ENCODE results near the gene NUDT22.

Gene NUDT22

GRCh38 chr11:64231546-64231945 lies 5.5 kb downstream of the NUDT22 start:
- Mint-ChIP-seq H3K4me3 (peak overlapping the region; percentile 62), H3K9me3 (no peaks in the 10 kb centered on the region)

GRCh38 chr11:64232182-64232966 lies 6.3 kb downstream of the NUDT22 start:
- Mint-ChIP-seq H3K27me3 (no peaks in the 10 kb centered on the region), H3K36me3 (no peaks in the 10 kb centered on the region), H3K9me3 (no peaks in the 10 kb centered on the region), H3K4me1 (peaks cover 54% of the 10 kb centered on the region), H3K4me3 (peak overlapping the region; percentile 76), H3K27ac (peak overlapping the region; percentile 68)

More at GRCh38 chr11:64231546-64231945, 5.5 kb downstream of the NUDT22 start:
- H3K27ac Mint-ChIP-seq, result peak overlapping the region; percentile 68
- no peaks in the 10 kb centered on the region for H3K36me3 Mint-ChIP-seq
- H3K4me1 Mint-ChIP-seq, result peaks cover 60% of the 10 kb centered on the region
- no peaks in the 10 kb centered on the region for H3K27me3 Mint-ChIP-seq

- no peaks in the 10 kb centered on the region for H3K27me3 Mint-ChIP-seq
- H3K4me1 Mint-ChIP-seq, result peaks cover 49% of the 10 kb centered on the region
- no peaks in the 10 kb centered on the region for H3K36me3 Mint-ChIP-seq
- peak overlapping the region; percentile 68 for H3K27ac Mint-ChIP-seq
- H3K4me3 Mint-ChIP-seq, result peak overlapping the region; percentile 76
- no peaks in the 10 kb centered on the region for H3K9me3 Mint-ChIP-seq
Measured at GRCh38 chr11:64232967-64233315, 6.9 kb downstream of the NUDT22 start.

GRCh38 chr11:64233913-64234586 lies 8.0 kb downstream of the NUDT22 start, which contains the start of gene VEGFB:
TSS of gene VEGFB (plus strand) at chr11:64234584. CDS start at chr11:64234834, 250 bp downstream.
- H3K9me3 Mint-ChIP-seq, result no peaks in the 10 kb centered on the region
- peaks cover 45% of the 10 kb centered on the region for H3K4me1 Mint-ChIP-seq
- H3K36me3 Mint-ChIP-seq, result no peaks in the 10 kb centered on the region
- peak within 1 kb of the TSS; percentile 91 for H3K27ac Mint-ChIP-seq
- H3K27me3 Mint-ChIP-seq, result no peaks in the 10 kb centered on the region
- H3K4me3 Mint-ChIP-seq, result peak within 1 kb of the TSS; percentile 79

GRCh38 chr11:64234647-64235379 lies 8.7 kb downstream of the NUDT22 start:
- no peaks in the 10 kb centered on the region for H3K9me3 Mint-ChIP-seq
- no peaks in the 10 kb centered on the region for H3K36me3 Mint-ChIP-seq
- no peaks in the 10 kb centered on the region for H3K27me3 Mint-ChIP-seq
- peak overlapping the region; percentile 76 for H3K27ac Mint-ChIP-seq
- H3K4me3 Mint-ChIP-seq, result peak overlapping the region; percentile 79
- peaks cover 40% of the 10 kb centered on the region for H3K4me1 Mint-ChIP-seq

- no peaks in the 10 kb centered on the region for H3K36me3 Mint-ChIP-seq
- H3K27ac Mint-ChIP-seq, result peak overlapping the region; percentile 91
- H3K27me3 Mint-ChIP-seq, result no peaks in the 10 kb centered on the region
- H3K4me3 Mint-ChIP-seq, result peak overlapping the region; percentile 79
- peaks cover 45% of the 10 kb centered on the region for H3K4me1 Mint-ChIP-seq
- no peaks in the 10 kb centered on the region for H3K9me3 Mint-ChIP-seq
Measured at GRCh38 chr11:64235437-64236161, 9.5 kb downstream of the NUDT22 start.

GRCh38 chr11:64237484-64237951 lies 11.4 kb downstream of the NUDT22 start:
- Mint-ChIP-seq H3K9me3 (no peaks in the 10 kb centered on the region), H3K4me1 (peaks cover 35% of the 10 kb centered on the region), H3K27me3 (no peaks in the 10 kb centered on the region), H3K27ac (no peak overlapping the region), H3K36me3 (no peaks in the 10 kb centered on the region), H3K4me3 (no peak overlapping the region)

GRCh38 chr11:64238076-64238475 lies 12.0 kb downstream of the NUDT22 start:
- Mint-ChIP-seq H3K27ac (no peak overlapping the region), H3K36me3 (no peaks in the 10 kb centered on the region), H3K4me3 (no peak overlapping the region)

GRCh38 chr11:64238999-64239398 lies 12.9 kb downstream of the NUDT22 start:
- H3K4me1 Mint-ChIP-seq, result peaks cover 37% of the 10 kb centered on the region
- no peaks in the 10 kb centered on the region for H3K36me3 Mint-ChIP-seq
- peak overlapping the region; percentile 59 for H3K27ac Mint-ChIP-seq
- H3K4me3 Mint-ChIP-seq, result no peak overlapping the region
- no peaks in the 10 kb centered on the region for H3K9me3 Mint-ChIP-seq
- H3K27me3 Mint-ChIP-seq, result no peaks in the 10 kb centered on the region

More at GRCh38 chr11:64238076-64238475, 12.0 kb downstream of the NUDT22 start:
- no peaks in the 10 kb centered on the region for H3K9me3 Mint-ChIP-seq
- H3K27me3 Mint-ChIP-seq, result no peaks in the 10 kb centered on the region
- H3K4me1 Mint-ChIP-seq, result peaks cover 35% of the 10 kb centered on the region

- H3K4me1 Mint-ChIP-seq, result peaks cover 37% of the 10 kb centered on the region
Measured at GRCh38 chr11:64239662-64240434, 13.8 kb downstream of the NUDT22 start.

GRCh38 chr11:64240435-64241240 lies 14.6 kb downstream of the NUDT22 start, which contains the start of gene FKBP2:
TSS of gene FKBP2 (plus strand) at chr11:64241095. CDS start at chr11:64242388, 1,293 bp downstream.
- peak within 1 kb of the TSS; percentile 97 for H3K27ac Mint-ChIP-seq
- H3K36me3 Mint-ChIP-seq, result no peaks in the 10 kb centered on the region
- no peaks in the 10 kb centered on the region for H3K9me3 Mint-ChIP-seq
- no peaks in the 10 kb centered on the region for H3K27me3 Mint-ChIP-seq
- H3K4me1 Mint-ChIP-seq, result peaks cover 30% of the 10 kb centered on the region
- H3K4me3 Mint-ChIP-seq, result peak within 1 kb of the TSS; percentile 93

More at GRCh38 chr11:64239662-64240434, 13.8 kb downstream of the NUDT22 start:
- H3K9me3 Mint-ChIP-seq, result no peaks in the 10 kb centered on the region
- no peaks in the 10 kb centered on the region for H3K36me3 Mint-ChIP-seq
- peak overlapping the region; percentile 93 for H3K4me3 Mint-ChIP-seq
- no peaks in the 10 kb centered on the region for H3K27me3 Mint-ChIP-seq
- peak overlapping the region; percentile 97 for H3K27ac Mint-ChIP-seq

GRCh38 chr11:64241241-64241490 lies 15.1 kb downstream of the NUDT22 start:
- H3K9me3 Mint-ChIP-seq, result no peaks in the 10 kb centered on the region
- H3K27ac Mint-ChIP-seq, result peak overlapping the region; percentile 97
- H3K4me3 Mint-ChIP-seq, result peak overlapping the region; percentile 93

GRCh38 chr11:64241491-64242374 lies 15.7 kb downstream of the NUDT22 start:
- H3K9me3 Mint-ChIP-seq, result no peaks in the 10 kb centered on the region
- H3K27ac Mint-ChIP-seq, result peak overlapping the region; percentile 97
- no peaks in the 10 kb centered on the region for H3K27me3 Mint-ChIP-seq
- no peaks in the 10 kb centered on the region for H3K36me3 Mint-ChIP-seq
- peaks cover 28% of the 10 kb centered on the region for H3K4me1 Mint-ChIP-seq
- peak overlapping the region; percentile 93 for H3K4me3 Mint-ChIP-seq

More at GRCh38 chr11:64241241-64241490, 15.1 kb downstream of the NUDT22 start:
- no peaks in the 10 kb centered on the region for H3K27me3 Mint-ChIP-seq
- no peaks in the 10 kb centered on the region for H3K36me3 Mint-ChIP-seq
- peaks cover 28% of the 10 kb centered on the region for H3K4me1 Mint-ChIP-seq

Measured in activated naive CD4-positive, alpha-beta T cell treated with anti-CD3 and anti-CD28 coated beads, Interleukin-2, amount 50 U/mL, for 24 hours (primary cell).